ENCODE results near the gene NXPE3. TPM values are rescaled to one million over a fixed set of nuclear protein-coding genes. Genes with fewer than 3 reads are reported as not detected.

The NXPE3 gene
- total and polyA plus RNA-seq, 7 donors = 0.92 to 15.8 (median 11.5) TPM

DNA sequence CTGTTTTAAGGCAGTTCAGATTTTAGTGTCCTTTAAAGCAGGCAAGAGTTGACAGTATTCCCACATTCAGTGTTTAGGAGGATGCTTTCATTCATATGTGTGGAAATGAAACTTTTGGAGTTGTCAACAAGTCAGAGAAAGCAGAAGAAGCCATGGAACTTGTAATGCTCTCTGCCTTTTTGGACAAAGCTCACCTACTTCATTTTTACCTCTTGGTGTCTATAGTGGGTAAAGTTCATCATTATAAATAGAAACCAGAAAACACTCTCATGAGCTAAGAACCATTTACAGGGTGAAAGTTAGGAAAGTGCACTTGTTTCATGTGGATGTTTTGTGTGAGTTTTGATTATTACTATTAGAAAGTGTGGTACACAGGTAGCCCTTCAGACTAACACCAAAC, 61.1 kb downstream of the NXPE3 start:
- H3K27ac ChIP-seq = no peak overlapping the region
- TF ChIP-seq, protein P1, sequence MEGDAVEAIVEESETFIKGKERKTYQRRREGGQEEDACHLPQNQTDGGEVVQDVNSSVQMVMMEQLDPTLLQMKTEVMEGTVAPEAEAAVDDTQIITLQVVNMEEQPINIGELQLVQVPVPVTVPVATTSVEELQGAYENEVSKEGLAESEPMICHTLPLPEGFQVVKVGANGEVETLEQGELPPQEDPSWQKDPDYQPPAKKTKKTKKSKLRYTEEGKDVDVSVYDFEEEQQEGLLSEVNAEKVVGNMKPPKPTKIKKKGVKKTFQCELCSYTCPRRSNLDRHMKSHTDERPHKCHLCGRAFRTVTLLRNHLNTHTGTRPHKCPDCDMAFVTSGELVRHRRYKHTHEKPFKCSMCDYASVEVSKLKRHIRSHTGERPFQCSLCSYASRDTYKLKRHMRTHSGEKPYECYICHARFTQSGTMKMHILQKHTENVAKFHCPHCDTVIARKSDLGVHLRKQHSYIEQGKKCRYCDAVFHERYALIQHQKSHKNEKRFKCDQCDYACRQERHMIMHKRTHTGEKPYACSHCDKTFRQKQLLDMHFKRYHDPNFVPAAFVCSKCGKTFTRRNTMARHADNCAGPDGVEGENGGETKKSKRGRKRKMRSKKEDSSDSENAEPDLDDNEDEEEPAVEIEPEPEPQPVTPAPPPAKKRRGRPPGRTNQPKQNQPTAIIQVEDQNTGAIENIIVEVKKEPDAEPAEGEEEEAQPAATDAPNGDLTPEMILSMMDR (IDR thresholded peaks at IDR 0.05) = no peak
- no peak for TF ChIP-seq POLR2AphosphoS5 (IDR thresholded peaks at IDR 0.05)
- TF ChIP-seq EP300 (IDR thresholded peaks at IDR 0.05) = no peak
- TF ChIP-seq POLR2A (IDR thresholded peaks at IDR 0.05) = no peak
- H3K4me1 ChIP-seq = peaks cover 0 to 30% (median 19%) of the 10 kb centered on the region in 4 donors
- no peak overlapping the region for H3K4me3 ChIP-seq
- no peaks in the 10 kb centered on the region for H3K9me3 ChIP-seq
- DNase-seq = no peak
- no peaks in the 10 kb centered on the region for H3K36me3 ChIP-seq
- no peaks in the 10 kb centered on the region for H3K27me3 ChIP-seq
- intact Hi-C loops (cut with DNase I) = no loop called here

DNA sequence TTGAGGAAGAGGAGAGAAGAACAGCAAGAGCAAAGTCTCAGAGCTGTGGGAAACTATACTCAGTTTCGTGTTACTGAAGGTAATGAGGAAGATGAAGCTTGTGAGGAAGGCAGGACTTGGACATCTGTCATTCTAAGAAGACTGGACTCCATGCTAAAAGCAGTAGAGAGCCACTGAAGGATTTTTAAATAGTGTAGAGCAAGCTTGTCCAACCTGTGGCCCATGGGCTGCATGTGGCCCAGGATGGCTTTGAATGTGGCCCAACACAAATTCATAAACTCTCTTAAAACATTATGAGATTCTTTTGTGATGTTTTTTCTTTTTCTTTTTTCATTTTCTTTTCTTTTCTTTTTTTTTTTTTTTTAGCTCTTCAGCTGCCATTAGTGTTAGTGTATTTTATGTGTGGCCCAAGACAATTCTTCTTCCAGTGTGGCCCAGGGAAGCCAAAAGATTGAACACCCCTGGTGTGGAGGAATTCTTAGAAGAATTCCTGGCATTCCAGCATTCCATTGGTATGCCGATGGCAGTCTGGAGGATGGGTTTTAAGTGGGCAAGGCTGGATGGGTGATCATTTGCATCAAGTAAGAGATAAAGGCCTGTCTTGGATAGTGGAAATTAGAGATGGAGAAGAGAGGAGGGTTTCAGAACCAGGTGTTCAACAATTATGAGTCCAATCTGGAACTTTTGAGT, 63.4 kb downstream of the NXPE3 start:
- Histone ChIP-seq H3K9me3 (no peaks in the 10 kb centered on the region), H3K27me3 (no peaks in the 10 kb centered on the region), H3K36me3 (no peaks in the 10 kb centered on the region), H3K4me1 (peaks cover 0 to 13% (median 8%) of the 10 kb centered on the region in 4 donors), H3K27ac (no peak overlapping the region), H3K4me3 (no peak overlapping the region)
- intact Hi-C loops (cut with DNase I) = no loop called here
- TF ChIP-seq, protein P1 (IDR thresholded peaks at IDR 0.05) = no peak
- TF ChIP-seq POLR2AphosphoS5 (IDR thresholded peaks at IDR 0.05) (no peak), POLR2A (IDR thresholded peaks at IDR 0.05) (no peak), EP300 (IDR thresholded peaks at IDR 0.05) (no peak)
- no peak for DNase-seq
- WGBS, 2 donors = 87 to 96% methylated on average over 2 of the region's 2 CpGs

DNA sequence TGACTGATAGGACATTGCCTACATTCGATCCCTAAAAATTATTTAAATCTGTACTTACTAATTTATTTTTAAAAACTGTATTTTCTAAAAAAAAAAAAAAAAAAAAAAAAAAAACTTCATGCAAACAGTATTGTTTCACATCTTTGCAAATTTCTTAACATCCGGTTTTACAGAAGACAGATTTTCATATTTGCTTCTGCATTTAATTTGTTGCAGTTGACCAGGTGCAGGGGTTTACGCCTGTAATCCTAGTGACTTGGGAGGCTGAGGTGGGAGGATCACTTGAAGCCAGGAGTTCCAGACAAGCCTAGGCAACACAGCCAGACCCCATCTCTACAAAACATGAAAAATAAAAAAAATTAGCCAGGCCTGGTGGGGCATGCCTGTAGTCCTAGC, 63.9 kb downstream of the NXPE3 start:
- DNase-seq = no peak
- Histone ChIP-seq H3K27ac (no peak overlapping the region), H3K4me1 (peaks cover 0 to 13% (median 5%) of the 10 kb centered on the region in 4 donors), H3K36me3 (no peaks in the 10 kb centered on the region), H3K4me3 (no peak overlapping the region), H3K9me3 (no peaks in the 10 kb centered on the region), H3K27me3 (no peaks in the 10 kb centered on the region)
- WGBS, 2 donors = 81 to 89% methylated on average over 3 of the region's 3 CpGs
- TF ChIP-seq, protein P1 (IDR thresholded peaks at IDR 0.05) = no peak
- intact Hi-C loops (cut with DNase I) = no loop called here

DNA sequence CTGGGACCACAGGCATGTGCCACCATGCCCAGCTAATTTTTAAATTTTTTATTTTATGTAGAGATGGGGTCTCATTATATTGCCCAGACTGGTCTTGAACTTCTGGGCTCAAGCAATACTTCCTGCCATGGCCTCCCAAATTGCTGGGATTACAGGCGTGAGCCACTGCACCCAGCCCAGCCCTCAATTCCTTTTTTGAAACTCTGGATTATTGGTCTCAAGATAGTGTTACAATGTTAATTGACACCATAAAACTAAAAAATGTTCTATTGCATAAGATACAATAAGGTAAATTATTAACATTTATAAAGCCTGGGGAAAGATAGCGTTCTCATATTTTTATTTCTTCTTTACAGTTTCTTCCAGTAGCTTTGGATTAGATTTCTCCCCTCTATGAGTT, 66.4 kb downstream of the NXPE3 start:
- no peak for DNase-seq
- 22 to 77% methylated on average over 2 of the region's 2 CpGs for WGBS, 2 donors

More for the DNA sequence above, 66.4 kb downstream of the NXPE3 start:
- no peaks in the 10 kb centered on the region for H3K27me3 ChIP-seq
- intact Hi-C loops (cut with DNase I) = loop anchor here (5.0 kb wide), 2 partner anchors 168 to 242 kb away; partner anchors contain the start of gene ZBTB11
- TF ChIP-seq POLR2A (IDR thresholded peaks at IDR 0.05) (no peak), POLR2AphosphoS5 (IDR thresholded peaks at IDR 0.05) (no peak), EP300 (IDR thresholded peaks at IDR 0.05) (no peak)
- TF ChIP-seq, protein P1 (IDR thresholded peaks at IDR 0.05) = no peak
- H3K9me3 ChIP-seq = no peaks in the 10 kb centered on the region
- H3K4me1 ChIP-seq = peaks cover 0 to 15% (median 12%) of the 10 kb centered on the region in 4 donors
- no peaks in the 10 kb centered on the region for H3K36me3 ChIP-seq
- H3K27ac ChIP-seq = no peak overlapping the region
- H3K4me3 ChIP-seq = no peak overlapping the region

Measured in sigmoid colon (tissue), 7 donors.